NCI-H82 (cell line): ENCODE results near the gene LRRC8B.

Experiments
- DNase-seq: peaks from one replicate; lab custom pipeline; 2025; lab: John Stamatoyannopoulos, UW

The LRRC8B gene

DNA sequence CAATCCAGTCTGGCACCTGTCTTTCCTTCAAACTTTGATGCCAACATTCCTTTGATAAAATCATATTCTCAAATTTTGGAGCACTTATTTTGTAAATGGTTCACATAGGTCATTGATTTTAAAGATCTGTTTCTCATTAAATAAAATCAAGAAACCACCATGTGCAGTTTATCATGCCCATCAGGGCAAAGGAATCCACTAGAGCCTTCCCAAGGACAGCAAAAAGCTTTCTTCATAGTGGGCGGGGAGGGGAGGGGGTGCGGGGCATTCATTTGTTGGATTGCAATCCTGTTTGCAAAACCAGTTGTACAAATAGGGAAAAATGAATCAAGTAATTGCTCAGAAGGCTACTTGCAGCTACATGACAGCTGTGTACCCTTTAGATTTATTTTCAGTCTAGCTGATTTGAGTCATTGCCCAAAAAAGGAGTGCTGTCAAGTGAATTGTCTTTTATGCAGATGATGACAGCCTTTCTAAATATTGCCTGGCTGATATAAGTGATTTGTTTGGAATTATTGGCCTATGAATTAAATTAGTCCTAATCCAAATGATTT lies 23.0 kb downstream of the LRRC8B start:
- no peak for DNase-seq

DNA sequence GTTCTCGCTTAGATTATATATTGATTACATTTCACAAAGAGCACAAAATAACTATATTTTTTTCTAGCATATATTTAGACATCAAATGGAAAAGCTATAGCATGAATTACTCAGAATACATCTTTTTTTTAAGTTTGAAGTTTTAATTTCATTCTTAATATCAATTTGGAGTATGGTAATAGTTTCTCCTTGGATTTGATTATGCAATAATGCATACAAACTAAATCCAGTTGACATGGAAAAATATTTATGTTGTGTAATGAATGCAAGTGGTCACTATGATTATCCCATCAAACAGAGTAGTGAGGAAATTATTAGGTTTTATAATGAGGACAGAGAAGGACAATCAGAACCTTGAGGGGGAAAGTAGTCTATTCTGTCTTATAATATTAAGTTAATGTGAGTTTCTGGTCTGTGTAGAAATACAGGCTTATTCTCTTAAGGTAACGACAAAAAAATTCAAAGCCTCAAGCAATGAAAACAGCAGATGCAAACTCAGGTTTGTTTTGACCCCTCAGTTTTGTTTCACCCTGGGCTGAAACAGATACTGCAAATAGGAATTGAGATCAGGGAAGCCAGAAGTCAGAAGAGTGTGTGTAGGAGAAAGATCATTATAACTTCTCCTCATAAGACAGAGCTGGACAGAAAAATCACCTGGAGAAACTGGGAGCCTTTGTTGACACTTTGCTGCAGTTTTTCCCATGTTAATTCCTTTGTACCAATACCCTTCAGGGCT lies 23.7 kb downstream of the LRRC8B start:
- DNase-seq, result no peak

DNA sequence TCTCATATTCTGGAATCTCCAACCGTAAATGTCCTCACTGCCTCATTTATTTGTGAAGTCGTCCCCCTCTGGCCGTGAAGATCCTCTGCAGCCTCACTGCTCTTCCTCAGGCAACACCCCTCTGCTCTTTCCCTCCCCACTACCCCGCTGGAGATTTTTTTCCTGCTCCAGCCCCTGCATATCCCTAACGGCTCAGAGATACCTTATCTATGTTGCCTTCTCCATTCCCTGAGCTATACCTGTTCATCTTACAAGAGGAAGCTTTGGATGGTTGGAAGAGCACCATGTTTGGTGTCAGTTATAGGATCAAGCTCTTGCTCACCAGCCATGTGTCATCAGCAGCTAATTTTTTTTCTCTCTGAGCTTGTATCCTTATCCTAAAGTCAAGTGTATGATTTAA lies 26.4 kb downstream of the LRRC8B start:
- DNase-seq, result no peak

DNA sequence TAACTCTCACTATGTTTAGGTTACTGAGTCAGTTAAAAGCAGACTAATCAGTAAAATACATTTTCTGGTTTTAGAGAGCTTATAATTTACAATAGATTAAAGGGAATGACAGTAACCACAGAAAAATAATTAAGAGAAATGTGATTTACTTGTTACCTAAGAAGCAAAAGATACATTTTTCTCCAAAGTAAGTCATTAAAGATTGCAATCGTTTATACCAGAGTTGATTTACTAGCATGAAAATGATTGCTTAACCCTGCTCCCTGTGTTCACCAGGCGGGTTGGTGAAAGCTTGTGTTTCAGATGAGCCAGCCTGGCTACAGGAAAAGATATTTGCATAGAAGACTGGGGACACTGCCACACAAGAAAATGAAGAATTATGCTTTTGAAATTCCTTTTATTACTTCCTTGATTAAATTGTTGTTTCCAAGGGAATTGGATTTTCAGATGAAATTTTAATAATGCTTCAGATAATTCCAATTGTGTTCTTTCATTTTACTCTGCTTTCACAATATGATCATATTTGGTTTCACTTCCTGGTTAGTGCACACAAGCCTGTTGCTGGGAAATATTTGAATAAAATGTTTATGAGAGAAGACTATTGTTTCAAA lies 27.9 kb downstream of the LRRC8B start:
- DNase-seq, result no peak

DNA sequence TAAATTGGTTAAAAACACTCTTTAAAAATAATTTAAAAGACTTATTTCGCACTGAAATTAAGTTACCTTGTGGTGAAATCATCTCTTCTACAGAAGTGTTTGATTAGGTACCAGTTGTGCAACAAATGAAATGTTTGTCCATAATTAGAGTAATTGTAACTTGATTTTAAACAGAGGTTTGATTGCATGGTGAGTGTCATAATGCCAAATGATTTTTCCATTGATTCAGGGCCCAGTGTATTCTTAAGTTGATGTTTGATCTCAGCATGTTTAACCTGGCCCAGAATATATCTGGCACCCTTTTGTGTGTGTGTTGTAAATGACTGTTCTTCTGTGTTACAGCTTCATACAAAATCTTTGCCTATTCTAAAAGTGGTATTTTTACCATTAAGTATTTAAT lies 28.5 kb downstream of the LRRC8B start:
- no peak for DNase-seq

DNA sequence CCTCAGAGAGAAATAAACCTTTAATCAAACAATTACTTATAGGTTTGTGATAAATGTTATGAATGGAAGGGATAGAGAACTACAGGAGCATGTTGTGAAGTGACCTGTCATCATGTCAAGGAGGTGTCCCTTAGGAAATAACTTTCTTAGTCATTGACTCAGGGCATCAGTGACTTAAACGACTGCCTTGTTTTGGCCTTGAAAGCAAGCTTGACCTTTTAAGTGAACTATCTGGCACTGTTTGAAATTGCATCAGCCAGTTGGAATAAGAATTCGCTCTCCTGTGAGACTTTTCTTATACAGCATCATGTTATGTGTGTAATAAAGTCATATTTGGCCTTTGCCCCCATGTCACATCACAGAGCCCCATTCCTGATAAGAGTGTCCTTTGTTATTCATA lies 30.9 kb downstream of the LRRC8B start:
- no peak for DNase-seq

DNA sequence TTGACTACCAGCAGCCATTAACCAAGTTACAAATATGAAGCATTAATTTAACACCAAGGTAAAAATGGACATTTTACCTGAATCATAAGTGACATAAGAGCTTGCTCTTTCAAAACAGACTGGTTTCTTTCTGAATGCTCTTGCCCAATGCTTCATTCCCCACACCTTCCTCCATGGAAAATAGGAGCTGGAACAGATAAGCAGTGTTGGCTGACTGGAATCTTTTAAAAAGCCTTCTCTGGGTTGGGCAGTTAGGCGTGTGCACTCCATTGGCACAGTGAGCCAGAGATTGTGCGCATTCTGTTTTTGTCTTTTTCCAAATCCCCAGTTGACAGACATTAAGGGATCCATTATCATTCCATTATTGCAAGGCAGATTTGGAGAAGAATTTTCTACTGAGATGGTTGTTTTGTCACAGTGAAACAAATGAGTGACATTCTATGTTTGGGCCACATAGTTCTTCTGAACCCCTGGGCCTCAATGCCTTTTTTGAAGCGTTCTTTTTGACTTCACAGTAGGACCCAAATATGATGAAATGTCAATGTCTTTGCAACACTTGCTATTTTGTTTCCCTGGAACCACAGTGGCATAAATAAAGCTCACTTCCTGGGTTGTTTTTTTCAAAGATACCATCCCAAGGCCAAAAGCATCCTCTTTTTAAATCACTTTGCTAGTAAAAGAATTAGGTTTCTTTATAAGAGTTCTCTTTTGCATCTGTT lies 32.3 kb downstream of the LRRC8B start:
- no peak for DNase-seq

DNA sequence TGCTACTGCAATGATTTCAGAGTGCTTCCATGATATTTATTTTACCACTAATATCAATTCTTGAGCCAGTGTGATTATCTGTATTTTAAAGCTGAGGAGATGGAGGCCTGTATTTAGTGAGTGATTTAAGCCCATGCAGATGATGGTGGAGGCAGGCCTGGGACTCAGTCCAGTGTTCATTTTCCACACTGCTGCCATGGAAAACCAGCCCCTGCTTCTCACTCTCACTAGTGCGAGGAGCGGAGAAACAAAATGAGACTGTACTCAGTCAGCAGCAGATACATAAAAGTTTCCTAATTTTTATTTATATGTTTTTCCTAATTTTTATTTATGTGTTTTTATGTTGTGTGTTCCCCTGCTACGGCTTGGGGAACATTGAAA lies 32.8 kb downstream of the LRRC8B start:
- no peak for DNase-seq

DNA sequence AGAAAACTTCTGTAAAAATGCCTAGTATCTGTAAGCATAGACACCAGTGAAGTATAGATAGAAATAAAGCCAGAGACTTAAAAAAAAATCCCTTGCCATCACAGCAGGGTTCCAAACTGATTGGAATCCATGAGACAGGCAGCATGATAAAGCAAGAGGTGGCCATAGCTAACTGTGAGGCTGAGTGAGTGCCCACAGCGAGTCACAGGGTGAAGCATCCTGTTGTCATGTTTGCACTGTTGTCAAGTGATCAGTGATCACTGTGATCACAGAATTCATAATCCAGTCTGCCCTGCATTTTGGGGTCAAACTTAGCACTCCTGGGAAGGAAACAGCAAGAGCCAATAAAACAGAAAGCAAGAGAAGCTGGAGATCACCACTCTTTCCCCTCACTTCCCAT lies 33.3 kb downstream of the LRRC8B start:
- no peak for DNase-seq

DNA sequence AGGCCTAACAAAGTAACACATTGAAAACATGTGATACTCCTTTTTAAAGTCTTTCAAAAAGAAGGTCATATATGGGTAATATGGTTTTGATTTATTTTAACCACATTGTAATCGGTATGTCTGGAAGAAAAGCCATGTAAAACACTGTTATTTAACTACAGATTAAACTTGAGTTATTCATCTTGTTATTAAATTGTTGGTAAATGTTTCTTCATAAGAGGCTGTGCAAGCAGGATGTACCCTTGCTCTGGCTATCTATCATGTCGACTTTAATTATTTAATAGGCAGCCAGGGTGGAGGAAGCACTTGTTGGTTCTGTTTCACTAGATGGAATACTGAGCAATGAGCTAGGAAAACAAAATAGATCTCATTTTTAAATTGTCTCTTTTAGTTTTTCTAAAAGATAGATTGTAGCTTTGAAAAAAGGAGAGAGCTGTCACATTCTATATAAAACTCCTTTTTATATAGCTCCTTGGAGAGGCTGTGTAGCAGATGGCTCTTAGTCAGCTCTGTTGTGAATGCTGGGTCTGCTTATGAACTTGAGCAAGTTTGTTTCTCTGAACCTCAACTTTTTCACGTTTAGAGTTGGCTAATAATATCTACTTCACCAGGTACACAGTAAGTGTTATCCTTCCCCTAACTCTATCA lies 39.5 kb downstream of the LRRC8B start:
- DNase-seq, result peak; percentile 69

DNA sequence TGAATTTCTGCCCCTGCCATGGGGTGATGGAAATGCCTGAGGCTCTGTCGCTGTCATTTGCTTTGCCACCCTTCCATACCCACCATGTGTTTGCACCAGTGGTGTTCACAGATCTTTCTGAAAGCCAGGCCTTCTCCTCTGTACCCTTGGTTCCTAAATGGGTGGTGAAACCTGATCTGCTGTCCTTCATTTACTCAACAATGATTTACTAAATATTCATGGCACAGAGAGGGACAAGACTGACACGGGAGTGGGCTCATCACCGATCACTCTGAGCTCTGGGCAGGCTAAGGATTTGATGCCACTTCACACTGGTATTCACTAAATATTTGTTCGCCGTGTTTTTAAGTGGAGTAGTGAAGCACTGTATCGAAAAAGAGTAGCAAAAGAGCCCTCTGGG lies 40.9 kb downstream of the LRRC8B start:
- no peak for DNase-seq

DNA sequence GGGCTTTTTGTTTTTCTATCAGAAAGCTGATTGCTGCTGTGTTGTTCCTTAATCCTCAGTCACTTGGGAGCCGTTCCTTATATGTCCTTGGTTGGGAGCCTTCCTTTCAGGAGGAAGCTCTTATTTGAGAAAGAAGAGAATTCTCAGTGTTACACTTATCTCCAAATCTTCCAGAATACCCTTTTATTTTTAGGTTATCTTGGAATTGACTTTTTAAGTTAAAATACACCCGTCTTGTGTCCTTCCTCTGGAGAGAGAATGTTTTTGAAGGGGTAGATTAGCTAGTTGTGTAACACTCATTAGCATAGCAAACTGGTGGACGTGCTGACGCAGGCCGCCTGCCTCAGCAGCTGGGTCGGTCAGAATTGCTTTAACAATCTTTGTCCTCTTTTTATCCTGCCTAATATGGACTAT lies 42.1 kb downstream of the LRRC8B start:
- peak; percentile 84 for DNase-seq

DNA sequence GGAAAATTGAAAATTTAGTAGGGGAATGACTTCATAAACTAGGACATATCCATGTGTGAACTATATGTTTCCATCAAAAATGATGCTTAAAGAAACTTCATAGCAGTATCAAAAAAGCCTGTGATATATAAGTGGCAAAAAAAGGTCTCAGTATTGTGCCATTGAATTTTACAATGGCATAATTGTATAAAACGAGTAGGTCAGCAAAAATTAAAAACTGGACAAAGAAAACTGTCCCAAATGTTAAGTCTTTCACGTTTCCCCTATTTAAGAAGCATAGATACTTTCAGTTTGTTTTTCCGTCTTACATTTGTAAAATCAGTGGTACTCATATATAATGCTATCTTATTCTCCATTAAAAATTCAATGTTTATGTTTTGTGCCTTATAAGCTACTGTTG lies 43.2 kb downstream of the LRRC8B start:
- no peak for DNase-seq

DNA sequence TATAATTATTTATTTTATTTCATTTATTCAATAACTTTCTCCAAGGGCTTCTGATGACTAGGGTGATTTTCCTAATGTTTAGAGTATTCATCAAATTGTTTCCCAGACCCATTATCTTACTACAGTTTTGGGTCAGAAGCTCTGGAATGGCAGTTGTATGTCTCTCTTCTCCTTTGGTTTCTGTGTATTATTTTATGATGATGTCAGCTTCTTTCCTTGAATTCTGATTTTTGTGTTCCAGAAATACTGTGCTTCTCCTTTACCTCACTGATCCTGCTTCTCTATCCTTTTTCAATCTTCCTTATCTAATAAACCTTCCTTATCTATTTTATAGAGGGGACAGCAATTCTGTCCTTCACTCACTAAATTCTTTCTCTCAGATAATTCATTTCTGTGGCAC lies 48.8 kb downstream of the LRRC8B start:
- no peak for DNase-seq

DNA sequence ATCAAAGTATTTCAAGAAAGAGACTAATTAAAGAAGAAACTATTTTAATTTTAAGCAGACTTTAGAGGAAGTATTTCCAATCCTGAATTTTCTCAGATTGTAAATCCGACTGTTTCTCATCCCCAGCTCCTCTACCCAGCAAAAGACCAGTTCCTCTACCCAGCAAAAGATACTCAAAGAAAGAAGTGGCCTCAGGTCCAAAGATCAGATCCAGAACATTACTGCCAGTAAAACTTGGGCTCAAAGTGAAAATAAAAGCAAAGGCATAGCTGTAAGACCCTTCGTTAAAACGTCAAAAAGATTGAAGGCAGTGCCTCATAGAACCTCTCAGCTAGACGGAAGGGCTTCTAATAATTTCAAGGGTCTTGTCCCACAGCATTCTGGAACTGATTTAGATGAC lies 50.0 kb downstream of the LRRC8B start:
- no peak for DNase-seq

DNA sequence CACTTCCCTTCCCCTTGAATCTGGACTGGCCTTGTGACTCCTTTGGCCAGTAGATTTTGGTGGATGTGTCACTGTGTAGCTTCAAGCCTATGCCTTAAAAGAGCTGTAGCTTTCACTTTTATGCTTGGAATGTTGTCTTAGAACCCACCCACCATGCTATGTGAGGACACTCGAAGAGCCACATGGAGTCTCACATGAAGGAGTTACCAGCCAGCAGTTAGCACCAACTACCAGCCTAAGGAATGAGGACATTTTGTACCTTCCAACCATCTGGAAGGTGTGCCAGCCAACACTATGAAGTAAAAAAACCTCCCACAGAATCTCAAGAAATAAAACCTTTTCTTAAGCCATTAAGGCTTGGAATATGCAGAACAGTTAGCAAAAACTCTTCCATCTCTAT lies 50.6 kb downstream of the LRRC8B start:
- DNase-seq, result no peak

DNA sequence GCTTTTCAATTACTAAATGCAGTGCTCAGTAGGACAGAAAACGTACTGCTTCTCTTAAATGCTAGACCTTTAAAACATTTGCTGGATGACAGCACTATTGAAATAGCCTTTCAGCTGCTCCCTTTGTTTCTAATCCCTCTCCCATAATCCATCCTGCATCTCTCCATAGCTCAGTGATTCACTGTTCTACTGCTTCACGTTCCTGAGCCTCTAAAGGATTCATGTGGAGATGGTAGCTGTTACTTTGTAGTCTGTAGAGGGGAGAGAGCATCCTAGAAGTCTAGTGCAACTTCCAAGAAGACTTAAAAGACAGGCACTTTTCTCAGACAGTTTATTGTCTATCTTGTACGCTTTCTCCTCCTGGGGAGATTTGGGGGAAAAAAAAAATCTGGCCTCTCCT lies 51.4 kb downstream of the LRRC8B start:
- peak; percentile 89 for DNase-seq

DNA sequence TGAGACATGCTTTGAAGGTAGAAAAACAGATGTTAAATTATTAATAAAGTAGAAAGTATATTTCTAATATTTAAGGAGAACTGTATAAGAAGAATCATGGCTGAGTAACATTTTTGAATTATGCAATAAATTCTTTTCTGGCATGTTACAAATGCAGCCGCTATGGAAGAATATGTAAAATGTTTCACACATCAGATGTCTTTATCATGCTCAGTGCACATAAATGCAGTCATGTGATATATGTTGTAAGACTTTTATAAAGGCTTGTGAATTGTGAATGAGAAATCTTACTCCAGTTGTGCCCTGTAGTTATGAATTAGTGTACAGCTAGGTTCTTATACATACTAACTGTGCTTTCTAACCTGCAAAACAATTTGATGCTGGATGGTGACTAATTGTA lies 53.5 kb downstream of the LRRC8B start:
- DNase-seq, result peak; percentile 23

DNA sequence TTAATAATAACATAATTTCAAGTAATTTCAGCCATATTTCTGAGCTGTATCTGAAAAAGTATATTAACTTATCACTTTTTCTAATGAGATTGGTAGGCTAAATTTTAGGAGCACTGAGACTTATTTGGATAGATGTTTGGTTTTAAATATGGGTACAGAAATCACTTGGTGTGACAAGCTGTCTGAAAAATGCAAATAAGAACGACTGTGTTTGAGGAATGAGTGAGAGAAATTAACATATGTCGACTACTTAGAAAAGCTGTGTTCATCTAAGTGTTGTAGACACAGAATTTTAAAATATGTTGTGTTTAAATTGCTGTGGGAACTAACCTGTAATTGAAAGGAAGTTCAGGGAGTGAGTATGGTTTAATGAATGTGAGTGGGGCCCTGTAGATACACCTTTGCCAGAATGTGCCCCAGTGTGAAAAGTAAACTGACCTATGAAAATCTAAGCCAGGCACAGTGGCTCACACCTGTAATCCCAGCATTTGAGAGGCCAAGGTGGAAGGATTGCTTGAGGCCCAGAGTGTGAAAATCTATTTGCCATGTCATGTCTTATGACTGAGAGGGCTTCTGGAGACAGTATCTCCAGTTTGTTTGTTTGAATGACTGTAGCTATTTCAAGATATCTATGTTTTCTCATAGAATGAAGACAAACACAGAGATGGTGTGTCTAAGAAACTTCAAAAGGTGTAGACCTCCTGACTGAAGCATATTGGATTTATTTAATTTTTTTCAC lies 54.5 kb downstream of the LRRC8B start:
- DNase-seq, result no peak

DNA sequence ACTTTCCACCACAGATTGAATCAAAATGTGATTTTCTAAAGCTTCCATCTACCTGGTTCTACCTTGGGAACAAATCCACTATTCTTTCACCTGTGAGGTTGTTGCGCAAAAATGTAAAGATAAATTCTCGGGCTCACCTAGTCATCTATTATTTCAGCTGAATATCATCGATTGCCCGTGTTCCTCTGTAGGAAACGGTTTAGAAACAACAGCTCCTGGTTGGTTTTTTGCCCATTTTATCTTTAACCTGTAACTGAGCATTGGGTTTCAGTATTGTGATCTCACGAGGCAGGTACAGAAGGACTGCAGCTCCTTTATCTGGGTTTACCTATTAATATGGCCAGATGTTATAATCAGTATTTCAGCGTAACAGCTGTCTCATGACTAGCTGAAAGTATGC lies 55.4 kb downstream of the LRRC8B start:
- DNase-seq, result no peak

DNA sequence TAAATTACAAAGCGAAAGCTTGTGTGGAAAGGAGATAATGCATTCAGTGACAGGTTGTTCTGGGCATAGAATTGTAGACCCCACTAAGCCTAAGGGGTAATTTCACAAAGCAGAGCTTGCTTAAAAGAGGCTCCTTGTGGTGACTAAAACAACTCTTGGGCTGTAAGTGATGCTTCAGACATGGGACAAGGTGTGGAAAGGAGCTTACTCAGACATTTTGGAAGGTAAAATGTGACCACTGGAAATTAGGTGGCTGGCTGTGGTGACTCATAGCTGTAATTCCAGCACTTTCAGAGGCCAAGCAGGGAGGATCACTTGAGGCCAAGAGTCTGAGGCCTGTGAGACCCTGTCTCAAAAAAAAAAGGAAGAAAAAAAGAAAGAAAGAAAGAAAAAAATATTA lies 57.2 kb downstream of the LRRC8B start:
- DNase-seq, result no peak

DNA sequence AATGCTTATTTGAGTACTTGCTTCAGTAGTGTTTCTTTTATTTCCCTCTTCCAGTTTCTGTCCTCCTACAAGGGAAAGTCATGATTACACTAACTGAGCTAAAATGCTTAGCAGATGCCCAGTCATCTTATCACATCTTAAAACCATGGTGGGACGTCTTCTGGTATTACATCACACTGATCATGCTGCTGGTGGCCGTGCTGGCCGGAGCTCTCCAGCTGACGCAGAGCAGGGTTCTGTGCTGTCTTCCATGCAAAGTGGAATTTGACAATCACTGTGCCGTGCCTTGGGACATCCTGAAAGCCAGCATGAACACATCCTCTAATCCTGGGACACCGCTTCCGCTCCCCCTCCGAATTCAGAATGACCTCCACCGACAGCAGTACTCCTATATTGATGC lies 57.9 kb downstream of the LRRC8B start:
- no peak for DNase-seq
